ENCODE measurements around the gene PIERCE2. TPM values are rescaled to one million over a fixed set of nuclear protein-coding genes. Genes with fewer than 3 reads are reported as not detected.

Gene PIERCE2
- total and polyA plus RNA-seq, 2 experiments from 2014 or later: 2.6 to 3.8 TPM

GRCh38 chr15:55420171-55420866, 12.0 kb downstream of the PIERCE2 start (continued):
- TF ChIP-seq EZH2 (IDR thresholded peaks at IDR 0.05; ENCODE audit: low read depth, unreplicated experiment): no peak
- no peak for TF ChIP-seq ETS1 (IDR thresholded peaks at IDR 0.05)
- TF ChIP-seq REST (IDR thresholded peaks at IDR 0.05; ENCODE audit: unreplicated experiment): no peak

GRCh38 chr15:55422089-55422488, 13.8 kb downstream of the PIERCE2 start:
- Histone ChIP-seq H3K4me1 (ENCODE audit: insufficient read depth) (peaks cover 3% of the 10 kb centered on the region), H3K4me3 (no peak overlapping the region), H3K27me3 (ENCODE audit: insufficient read depth) (no peaks in the 10 kb centered on the region), H3K36me3 (ENCODE audit: insufficient read depth) (no peaks in the 10 kb centered on the region), H4K20me1 (replicated peaks; ENCODE audit: insufficient read depth) (no peaks in the 10 kb centered on the region), H3F3A (replicated peaks; ENCODE audit: low read depth) (no peaks in the 10 kb centered on the region), H3K4me2 (no peak overlapping the region), H3K9me2 (ENCODE audit: insufficient read depth) (no peaks in the 10 kb centered on the region), H3K79me2 (replicated peaks; ENCODE audit: insufficient read depth) (no peaks in the 10 kb centered on the region), H3K27ac (ENCODE audit: low read depth) (no peak overlapping the region), H2AFZ (no peak overlapping the region)
- Mint-ChIP-seq H3K27me3 (ENCODE audit: insufficient read depth, low read depth, poor library complexity) (peaks cover 5% of the 10 kb centered on the region), H3K4me3 (no peak overlapping the region), H3K4me1 (peaks cover 13% of the 10 kb centered on the region), H3K9me3 (no peaks in the 10 kb centered on the region), H3K36me3 (ENCODE audit: low read depth) (no peaks in the 10 kb centered on the region), H3K27ac (no peak overlapping the region)
- no peak for ATAC-seq
- no peak for DNase-seq (ENCODE audit: low spot score)
- TF ChIP-seq STAT1 (IDR thresholded peaks at IDR 0.05; ENCODE audit: unreplicated experiment) (no peak), ZNF331 (CRISPR knock-in tag; IDR thresholded peaks at IDR 0.05; ENCODE audit: low read depth) (no peak), ZNF114 (CRISPR knock-in tag; IDR thresholded peaks at IDR 0.05) (no peak), ETS1 (IDR thresholded peaks at IDR 0.05) (no peak), EZH2 (IDR thresholded peaks at IDR 0.05; ENCODE audit: low read depth, unreplicated experiment) (no peak), JUNB (IDR thresholded peaks at IDR 0.05; ENCODE audit: unreplicated experiment) (no peak), NANOG (IDR thresholded peaks at IDR 0.05; ENCODE audit: borderline replicate concordance) (no peak), ZNF462 (CRISPR knock-in tag; IDR thresholded peaks at IDR 0.05) (no peak), POLR2AphosphoS5 (IDR thresholded peaks at IDR 0.05; ENCODE audit: low read depth) (no peak)
